ENCODE results near the gene OR8B4. TPM values are rescaled to one million over a fixed set of nuclear protein-coding genes. Genes with fewer than 3 reads are reported as not detected.
"Not testable (repeated sequence)": the region's sequence is repeated elsewhere in the genome, so short reads cannot be mapped to it uniquely, and the experiment has no call there.

Gene OR8B4
- not detected in 2 replicates for total RNA-seq (2014; rRNA removed; shearing (Covaris generic))

- no peak for DNase-seq (ENCODE audit: low spot score)
- in situ Hi-C loops (cut with HindIII; ENCODE audit: low sequenced_read_pairs) = no loop called here
Observed at GRCh38 chr11:124424384-124424921, at the start of gene OR8B4. TSS of gene OR8B4 (minus strand) at chr11:124424871. CDS start at chr11:124424871, 0 bp downstream.

- no peak for DNase-seq (ENCODE audit: low spot score)
- in situ Hi-C loops (cut with HindIII; ENCODE audit: low sequenced_read_pairs) = no loop called here
Observed at GRCh38 chr11:124474079-124474478, 49.4 kb upstream of the OR8B4 start.

GRCh38 chr11:124473476-124473875 is 48.8 kb upstream of the OR8B4 start:
- DNase-seq (ENCODE audit: low spot score) = no peak
- in situ Hi-C loops (cut with HindIII; ENCODE audit: low sequenced_read_pairs) = no loop called here

GRCh38 chr11:124470561-124471227 is 46.0 kb upstream of the OR8B4 start:
- DNase-seq (ENCODE audit: low spot score) = no peak
- in situ Hi-C loops (cut with HindIII; ENCODE audit: low sequenced_read_pairs) = no loop called here

- in situ Hi-C loops (cut with HindIII; ENCODE audit: low sequenced_read_pairs) = no loop called here
- no peak for DNase-seq (ENCODE audit: low spot score)
Observed at GRCh38 chr11:124467381-124467927, 42.8 kb upstream of the OR8B4 start.

GRCh38 chr11:124465368-124465767 is 40.7 kb upstream of the OR8B4 start:
- in situ Hi-C loops (cut with HindIII; ENCODE audit: low sequenced_read_pairs) = no loop called here
- DNase-seq (ENCODE audit: low spot score) = no peak

- no peak for DNase-seq (ENCODE audit: low spot score)
- in situ Hi-C loops (cut with HindIII; ENCODE audit: low sequenced_read_pairs) = no loop called here
Observed at GRCh38 chr11:124463990-124464389, 39.3 kb upstream of the OR8B4 start.

GRCh38 chr11:124463324-124463723 is 38.7 kb upstream of the OR8B4 start:
- in situ Hi-C loops (cut with HindIII; ENCODE audit: low sequenced_read_pairs) = no loop called here
- no peak for DNase-seq (ENCODE audit: low spot score)

GRCh38 chr11:124460459-124460858 is 35.8 kb upstream of the OR8B4 start:
- in situ Hi-C loops (cut with HindIII; ENCODE audit: low sequenced_read_pairs) = no loop called here
- no peak for DNase-seq (ENCODE audit: low spot score)

GRCh38 chr11:124459379-124459778 is 34.7 kb upstream of the OR8B4 start:
- in situ Hi-C loops (cut with HindIII; ENCODE audit: low sequenced_read_pairs); DNase-seq (ENCODE audit: low spot score): not testable (repeated sequence)

- no peak for DNase-seq (ENCODE audit: low spot score)
- in situ Hi-C loops (cut with HindIII; ENCODE audit: low sequenced_read_pairs) = no loop called here
Observed at GRCh38 chr11:124454552-124454951, 29.9 kb upstream of the OR8B4 start.

- in situ Hi-C loops (cut with HindIII; ENCODE audit: low sequenced_read_pairs) = no loop called here
- DNase-seq (ENCODE audit: low spot score) = no peak
Observed at GRCh38 chr11:124446916-124447315, 22.2 kb upstream of the OR8B4 start.

GRCh38 chr11:124445646-124446150 is 21.0 kb upstream of the OR8B4 start, which contains the start of gene OR8B8:
TSS of gene OR8B8 (minus strand) at chr11:124445696. CDS start at chr11:124441085, 4,611 bp downstream.
- in situ Hi-C loops (cut with HindIII; ENCODE audit: low sequenced_read_pairs) = no loop called here
- no peak for DNase-seq (ENCODE audit: low spot score)

GRCh38 chr11:124442847-124443246 is 18.2 kb upstream of the OR8B4 start:
- in situ Hi-C loops (cut with HindIII; ENCODE audit: low sequenced_read_pairs) = no loop called here

GRCh38 chr11:124442442-124442841 is 17.8 kb upstream of the OR8B4 start:
- in situ Hi-C loops (cut with HindIII; ENCODE audit: low sequenced_read_pairs) = no loop called here
- DNase-seq (ENCODE audit: low spot score) = no peak

More at GRCh38 chr11:124442847-124443246, 18.2 kb upstream of the OR8B4 start:
- no peak for DNase-seq (ENCODE audit: low spot score)

GRCh38 chr11:124441519-124441918 is 16.8 kb upstream of the OR8B4 start:
- DNase-seq (ENCODE audit: low spot score) = no peak
- in situ Hi-C loops (cut with HindIII; ENCODE audit: low sequenced_read_pairs) = no loop called here

- DNase-seq (ENCODE audit: low spot score) = no peak
- in situ Hi-C loops (cut with HindIII; ENCODE audit: low sequenced_read_pairs) = no loop called here
Observed at GRCh38 chr11:124441081-124441480, 16.4 kb upstream of the OR8B4 start.

- in situ Hi-C loops (cut with HindIII; ENCODE audit: low sequenced_read_pairs) = no loop called here
- DNase-seq (ENCODE audit: low spot score) = no peak
Observed at GRCh38 chr11:124440608-124441007, 15.9 kb upstream of the OR8B4 start.

- DNase-seq (ENCODE audit: low spot score) = no peak
- in situ Hi-C loops (cut with HindIII; ENCODE audit: low sequenced_read_pairs) = no loop called here
Observed at GRCh38 chr11:124434699-124435098, 10.0 kb upstream of the OR8B4 start.

GRCh38 chr11:124429599-124429998 is 4.9 kb upstream of the OR8B4 start:
- no peak for DNase-seq (ENCODE audit: low spot score)
- in situ Hi-C loops (cut with HindIII; ENCODE audit: low sequenced_read_pairs) = no loop called here
